HG03521 (cell line): ENCODE data around the gene RSBN1.
"Not testable (repeated sequence)": the region's sequence is repeated elsewhere in the genome, so short reads cannot be mapped to it uniquely, and the experiment has no call there.

Experiments used
- ATAC-seq: cut with Tn5 transposase; IDR thresholded peaks from one replicate; pipeline ENCODE4 v1.9.1; 2021; ENCODE audit warnings: mild to moderate bottlenecking, moderate library complexity; ENCODE audit not compliant: unreplicated experiment

RSBN1 gene

GRCh38 chr1:113749402-113749801, 62.9 kb downstream of the RSBN1 start:
- no peak for ATAC-seq

DNA sequence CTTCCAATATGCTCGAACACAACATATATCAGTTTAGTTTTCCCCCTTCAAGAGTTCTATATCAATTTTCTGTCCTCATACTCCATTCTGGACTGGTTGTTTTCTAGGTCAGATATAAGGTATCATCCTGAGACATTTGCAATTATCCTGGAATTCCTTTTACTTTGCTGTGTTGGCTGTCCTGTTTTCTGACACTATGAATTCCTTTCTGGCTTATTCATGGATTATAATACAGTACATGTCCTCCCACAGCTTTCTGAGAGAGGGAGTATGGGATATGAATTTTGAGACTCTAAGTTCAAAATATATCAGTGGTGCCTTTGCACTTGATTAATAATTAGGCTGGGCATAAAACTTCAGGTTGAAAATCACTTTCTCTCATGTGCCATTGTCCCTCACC, 64.9 kb downstream of the RSBN1 start:
- no peak for ATAC-seq

DNA sequence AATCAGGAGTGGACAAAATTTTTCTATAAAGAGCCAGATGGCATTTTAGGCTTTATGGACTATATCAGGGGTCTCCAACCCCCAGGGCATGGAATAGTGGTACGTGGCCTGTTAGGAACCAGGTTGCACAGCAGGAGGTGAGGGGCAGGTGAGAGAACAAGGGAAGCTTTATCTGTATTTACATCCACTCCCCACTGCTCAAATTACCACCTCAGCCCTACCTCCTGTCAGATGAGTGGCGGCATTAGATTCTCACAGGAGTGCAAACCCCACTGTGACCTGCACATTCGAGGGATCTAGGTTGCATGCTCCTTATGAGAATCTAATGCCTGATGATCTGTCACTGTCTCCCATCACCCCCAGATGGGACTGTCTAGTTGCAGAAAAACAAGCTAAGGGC, 66.9 kb downstream of the RSBN1 start:
- no peak for ATAC-seq

GRCh38 chr1:113744114-113744513, 68.2 kb downstream of the RSBN1 start:
- no peak for ATAC-seq

- no peak for ATAC-seq
These were observed 69.8 kb downstream of the RSBN1 start for GRCh38 chr1:113742515-113742914.

DNA sequence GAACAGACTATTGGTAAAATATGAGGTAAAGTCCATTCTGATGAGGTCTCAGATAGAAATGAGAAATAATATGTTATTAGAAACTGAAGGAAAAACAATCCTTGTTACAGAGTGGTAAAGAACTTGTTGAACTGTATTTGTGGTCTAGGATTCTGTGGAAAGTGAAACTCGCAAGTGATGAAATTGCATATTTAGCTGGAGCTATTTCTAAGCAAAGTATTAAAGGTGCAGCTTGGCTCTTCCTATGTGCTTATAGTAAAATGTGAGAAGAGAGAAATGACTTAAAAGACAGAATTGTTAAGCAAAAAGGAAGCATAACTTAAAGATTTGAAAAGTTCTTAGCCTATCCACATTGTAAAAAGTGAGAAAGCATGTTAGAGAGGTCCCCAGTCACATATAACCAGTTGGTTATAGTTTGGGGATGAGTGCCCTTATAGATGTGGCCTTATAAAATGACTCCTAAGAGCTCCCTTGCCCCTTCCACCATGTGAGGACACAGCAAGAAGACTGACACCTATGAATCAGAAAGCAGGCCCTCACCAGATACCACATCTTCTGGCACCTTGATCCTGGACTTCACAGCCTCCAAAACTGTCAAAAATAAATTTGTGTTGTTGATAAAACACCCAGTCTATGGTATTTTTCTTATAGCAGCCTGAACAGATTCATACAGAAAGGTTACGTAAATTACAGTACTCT, 77.8 kb downstream of the RSBN1 start:
- ATAC-seq, result no peak

DNA sequence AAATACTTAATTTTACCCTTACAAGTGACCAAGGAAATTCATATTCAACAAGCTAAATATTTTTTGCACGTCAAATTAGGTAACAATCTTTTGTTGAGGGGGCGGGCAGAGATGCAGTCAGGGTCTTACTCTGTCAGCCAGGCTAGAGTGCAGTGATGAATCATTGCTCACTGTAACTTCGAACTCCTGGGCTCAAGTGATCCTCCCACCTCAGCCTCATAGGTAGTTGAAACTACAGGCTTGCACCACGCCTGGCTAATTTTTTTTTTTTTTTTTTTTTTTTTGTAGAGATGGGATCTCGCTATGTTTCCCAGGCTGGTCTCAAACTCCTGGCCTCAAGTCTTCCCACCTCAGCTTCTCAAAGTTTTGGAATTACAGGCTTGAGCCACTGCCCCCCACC, 79.5 kb downstream of the RSBN1 start:
- ATAC-seq, result no peak

GRCh38 chr1:113721010-113721409, 91.3 kb downstream of the RSBN1 start:
- no peak for ATAC-seq

DNA sequence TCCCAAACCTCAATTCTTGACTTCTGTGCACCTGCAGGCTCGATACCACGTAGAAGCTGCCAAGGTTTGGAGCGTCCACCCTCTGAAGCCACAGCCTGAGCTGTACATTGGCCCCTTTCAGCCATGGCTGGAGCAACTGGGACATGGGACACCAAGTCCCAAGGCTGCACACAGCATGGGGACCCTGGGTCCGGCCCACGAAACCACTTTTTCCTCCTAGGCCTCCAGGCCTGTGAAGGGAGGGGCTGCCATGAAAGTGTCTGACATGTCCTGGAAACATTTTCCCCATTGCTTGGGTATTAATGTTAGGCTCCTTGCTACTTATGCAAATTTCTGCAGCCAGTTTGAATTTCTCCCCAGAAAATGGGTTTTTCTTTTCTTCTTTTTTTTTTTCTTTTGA, 93.7 kb downstream of the RSBN1 start:
- not testable (repeated sequence) for ATAC-seq

DNA sequence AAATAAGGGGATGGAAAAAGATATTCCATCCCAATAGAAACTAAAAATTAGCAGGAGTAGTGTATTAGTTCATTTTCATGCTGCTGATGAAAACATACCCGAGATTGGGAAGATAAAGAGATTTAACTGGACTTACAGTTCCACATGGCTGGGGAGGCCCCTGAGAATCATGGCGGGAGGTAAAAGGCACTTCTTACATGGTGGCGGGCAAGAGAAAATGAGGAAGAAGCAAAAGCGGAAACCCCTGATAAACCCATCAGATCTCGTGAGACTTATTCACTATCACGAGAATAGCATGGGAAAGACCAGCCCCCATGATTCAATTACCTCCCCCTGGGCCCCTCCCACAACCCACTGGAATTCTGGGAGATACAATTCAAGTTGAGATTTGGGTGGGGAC, 94.8 kb downstream of the RSBN1 start:
- not testable (repeated sequence) for ATAC-seq

GRCh38 chr1:113714606-113715269, 97.5 kb downstream of the RSBN1 start:
- ATAC-seq, result no peak
